Skeletal muscle satellite cell (primary cell): ENCODE results near the gene HOMER1.
A peak's percentile ranks its signal among the peaks of the same experiment; 100 is the strongest.

Source experiments
- H3K27me3 ChIP-seq: 2 replicates; pipeline ENCODE4 v1.7.0; 2013; ENCODE audit warnings: low read length; ENCODE audit not compliant: control insufficient read depth, insufficient read depth
- H3K36me3 ChIP-seq: 2 replicates; pipeline ENCODE4 v1.7.0; 2013; ENCODE audit warnings: mild to moderate bottlenecking, control low read depth, low read length; ENCODE audit not compliant: insufficient read depth
- H3K4me1 ChIP-seq: 2 replicates; pipeline ENCODE4 v1.7.0; 2013; ENCODE audit warnings: low read length; ENCODE audit not compliant: control insufficient read depth, insufficient read depth
- H3K4me2 ChIP-seq: 2 replicates; pipeline ENCODE4 v1.7.0; 2013; ENCODE audit warnings: mild to moderate bottlenecking, low read length
- H3K4me3 ChIP-seq: 2 replicates; pipeline ENCODE4 v1.7.0; 2013; ENCODE audit warnings: low read length
- H3K9ac ChIP-seq: 2 replicates; pipeline ENCODE4 v1.7.0; 2013; ENCODE audit warnings: mild to moderate bottlenecking, low read depth, low read length, moderate library complexity
- H3K9me3 ChIP-seq: replicated peaks from 2 replicates; pipeline ENCODE4 v1.7.0; 2013; ENCODE audit warnings: mild to moderate bottlenecking, control low read depth, low read length

HOMER1 gene

GRCh38 chr5:79503794-79504495, 10.0 kb downstream of the HOMER1 start:
- Histone ChIP-seq H3K4me1 (peaks cover 49% of the 10 kb centered on the region), H3K4me3 (no peak overlapping the region), H3K4me2 (peak overlapping the region; percentile 35), H3K36me3 (no peaks in the 10 kb centered on the region), H3K9ac (peak overlapping the region; percentile 14), H3K27me3 (no peaks in the 10 kb centered on the region), H3K9me3 (no peaks in the 10 kb centered on the region)

- Histone ChIP-seq H3K9me3 (no peaks in the 10 kb centered on the region), H3K4me3 (no peak overlapping the region), H3K27me3 (no peaks in the 10 kb centered on the region), H3K4me1 (peaks cover 30% of the 10 kb centered on the region), H3K9ac (no peak overlapping the region), H3K36me3 (no peaks in the 10 kb centered on the region), H3K4me2 (peak overlapping the region; percentile 55)
Measured at GRCh38 chr5:79499640-79500273, 14.2 kb downstream of the HOMER1 start.

DNA sequence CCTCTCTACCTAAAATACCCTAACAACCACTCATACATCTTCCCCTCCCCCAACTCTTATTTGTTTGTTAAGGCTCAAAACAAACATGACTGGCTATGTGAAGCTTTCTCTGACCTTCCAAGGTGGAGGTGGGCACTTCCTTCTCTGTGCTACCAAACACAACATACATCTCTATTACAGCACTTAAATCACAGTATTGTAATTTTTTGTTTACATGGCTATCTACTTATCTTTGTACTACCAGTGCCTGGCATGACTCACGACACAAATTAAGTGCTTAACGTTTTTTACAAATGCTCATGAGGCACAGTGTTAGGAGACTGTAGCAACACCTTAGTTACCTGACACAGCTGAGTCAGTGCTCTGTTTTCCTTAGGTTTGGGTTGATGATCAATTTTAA, 18.6 kb downstream of the HOMER1 start:
- H3K36me3 ChIP-seq: no peaks in the 10 kb centered on the region
- H3K4me1 ChIP-seq: peaks cover 15% of the 10 kb centered on the region
- H3K4me3 ChIP-seq: no peak overlapping the region
- no peaks in the 10 kb centered on the region for H3K27me3 ChIP-seq
- H3K9ac ChIP-seq: no peak overlapping the region
- no peak overlapping the region for H3K4me2 ChIP-seq
- H3K9me3 ChIP-seq: no peaks in the 10 kb centered on the region

GRCh38 chr5:79493596-79494345, 20.2 kb downstream of the HOMER1 start:
- Histone ChIP-seq H3K4me3 (no peak overlapping the region), H3K4me2 (no peak overlapping the region), H3K4me1 (no peaks in the 10 kb centered on the region), H3K9me3 (no peaks in the 10 kb centered on the region), H3K27me3 (no peaks in the 10 kb centered on the region), H3K9ac (no peak overlapping the region), H3K36me3 (no peaks in the 10 kb centered on the region)

GRCh38 chr5:79491690-79492317, 22.1 kb downstream of the HOMER1 start:
- H3K4me3 ChIP-seq: no peak overlapping the region

DNA sequence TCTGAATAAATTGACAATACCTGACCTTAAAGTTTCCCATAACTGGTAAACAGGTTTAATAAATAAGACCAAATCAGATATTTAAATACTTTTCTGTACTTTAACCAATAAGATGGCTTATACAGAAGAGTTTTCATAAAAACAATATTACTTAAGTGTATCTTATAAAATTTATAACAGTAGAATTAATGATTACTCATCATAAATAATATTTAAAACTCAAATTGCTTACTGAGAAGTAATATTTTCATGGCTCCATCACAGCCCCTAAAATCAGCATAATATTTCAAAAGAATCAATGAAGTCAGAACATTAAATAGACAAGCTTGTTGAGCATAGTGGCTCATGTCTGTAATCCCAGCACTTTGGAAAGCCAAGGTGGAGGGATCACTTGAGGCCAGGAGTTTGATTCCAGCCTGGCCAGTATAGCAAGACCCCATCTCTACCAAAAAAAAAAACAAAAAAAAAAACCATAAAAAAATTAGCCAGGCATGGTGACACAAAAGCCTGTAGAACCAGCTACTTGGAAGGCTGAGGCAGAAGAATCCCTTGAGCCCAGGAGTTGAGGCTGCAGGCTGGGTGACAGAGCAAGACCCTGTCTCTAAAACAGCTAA, 23.5 kb downstream of the HOMER1 start:
- Histone ChIP-seq H3K9ac (no peak overlapping the region), H3K36me3 (no peaks in the 10 kb centered on the region), H3K4me3 (no peak overlapping the region), H3K27me3 (no peaks in the 10 kb centered on the region), H3K4me1 (no peaks in the 10 kb centered on the region), H3K4me2 (no peak overlapping the region), H3K9me3 (no peaks in the 10 kb centered on the region)

More at GRCh38 chr5:79491690-79492317, 22.1 kb downstream of the HOMER1 start:
- Histone ChIP-seq H3K4me1 (no peaks in the 10 kb centered on the region), H3K4me2 (no peak overlapping the region), H3K9ac (no peak overlapping the region), H3K27me3 (no peaks in the 10 kb centered on the region), H3K9me3 (no peaks in the 10 kb centered on the region), H3K36me3 (no peaks in the 10 kb centered on the region)

DNA sequence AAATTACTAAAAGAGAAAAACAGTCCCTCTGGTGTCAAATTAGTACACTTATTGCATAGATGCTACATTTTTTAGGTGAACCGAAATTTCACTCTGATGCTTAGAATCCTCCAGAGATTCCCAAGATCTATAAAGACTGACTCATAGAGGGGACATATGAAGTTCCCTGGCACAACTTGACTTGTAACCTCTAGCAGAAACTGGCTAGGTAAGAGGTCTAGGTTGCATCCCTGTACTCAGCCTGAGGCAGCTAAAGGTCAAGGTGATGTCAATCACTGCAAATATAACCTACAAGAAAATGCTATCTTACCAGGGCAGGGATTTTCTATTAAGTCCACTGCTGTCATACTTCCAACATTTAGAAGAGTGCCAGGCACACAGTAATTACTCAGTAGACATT, 24.2 kb downstream of the HOMER1 start:
- no peaks in the 10 kb centered on the region for H3K9me3 ChIP-seq
- H3K4me1 ChIP-seq: no peaks in the 10 kb centered on the region

DNA sequence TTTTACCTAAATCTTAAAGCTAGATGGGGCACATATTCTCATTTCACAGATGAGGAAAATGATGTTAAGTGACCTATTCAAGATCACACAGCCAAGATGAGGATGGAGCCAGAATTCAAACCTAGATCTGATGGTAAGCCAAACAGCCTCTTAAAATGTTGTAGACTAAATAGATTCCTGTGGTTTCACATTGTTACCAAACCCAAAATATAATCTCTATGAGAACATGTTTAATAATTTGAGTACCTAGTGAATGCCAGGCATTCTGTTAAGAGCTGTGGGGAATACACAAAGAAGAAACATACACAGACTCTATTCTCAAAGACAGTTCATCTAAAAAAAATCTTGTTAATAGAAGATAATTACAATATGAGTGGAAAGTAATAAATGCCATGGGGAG, 25.2 kb downstream of the HOMER1 start:
- no peaks in the 10 kb centered on the region for H3K36me3 ChIP-seq
- H3K4me2 ChIP-seq: no peak overlapping the region
- no peaks in the 10 kb centered on the region for H3K4me1 ChIP-seq
- H3K9ac ChIP-seq: no peak overlapping the region
- no peaks in the 10 kb centered on the region for H3K9me3 ChIP-seq
- no peaks in the 10 kb centered on the region for H3K27me3 ChIP-seq
- H3K4me3 ChIP-seq: no peak overlapping the region

More for the DNA sequence above, 24.2 kb downstream of the HOMER1 start:
- Histone ChIP-seq H3K27me3 (no peaks in the 10 kb centered on the region), H3K9ac (no peak overlapping the region), H3K4me2 (no peak overlapping the region), H3K36me3 (no peaks in the 10 kb centered on the region), H3K4me3 (no peak overlapping the region)

DNA sequence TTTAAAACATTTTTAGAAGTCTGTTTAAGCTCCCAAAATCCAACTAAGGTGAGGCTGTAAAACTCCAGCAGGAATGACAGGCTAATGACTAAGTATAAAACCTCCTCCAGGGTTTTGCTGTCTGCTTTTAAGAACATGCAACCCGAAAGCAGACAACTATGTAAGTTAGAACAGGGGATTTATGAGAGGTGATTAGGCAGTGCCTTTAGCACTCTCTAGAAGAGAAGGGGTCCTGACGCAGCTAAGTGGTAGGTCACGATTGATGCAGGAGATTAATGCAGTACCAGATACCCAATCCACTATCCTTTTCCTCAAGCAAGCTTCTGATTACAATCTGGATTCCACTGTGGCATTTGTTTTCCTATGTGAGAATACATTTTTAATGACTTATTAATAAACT, 25.9 kb downstream of the HOMER1 start:
- Histone ChIP-seq H3K4me1 (no peaks in the 10 kb centered on the region), H3K36me3 (no peaks in the 10 kb centered on the region), H3K4me2 (no peak overlapping the region), H3K4me3 (no peak overlapping the region), H3K9me3 (no peaks in the 10 kb centered on the region), H3K9ac (no peak overlapping the region), H3K27me3 (no peaks in the 10 kb centered on the region)

GRCh38 chr5:79487251-79487650, 26.7 kb downstream of the HOMER1 start:
- no peak overlapping the region for H3K9ac ChIP-seq
- H3K9me3 ChIP-seq: no peaks in the 10 kb centered on the region
- H3K4me1 ChIP-seq: no peaks in the 10 kb centered on the region
- H3K27me3 ChIP-seq: no peaks in the 10 kb centered on the region
- H3K4me2 ChIP-seq: no peak overlapping the region
- no peak overlapping the region for H3K4me3 ChIP-seq
- H3K36me3 ChIP-seq: no peaks in the 10 kb centered on the region

DNA sequence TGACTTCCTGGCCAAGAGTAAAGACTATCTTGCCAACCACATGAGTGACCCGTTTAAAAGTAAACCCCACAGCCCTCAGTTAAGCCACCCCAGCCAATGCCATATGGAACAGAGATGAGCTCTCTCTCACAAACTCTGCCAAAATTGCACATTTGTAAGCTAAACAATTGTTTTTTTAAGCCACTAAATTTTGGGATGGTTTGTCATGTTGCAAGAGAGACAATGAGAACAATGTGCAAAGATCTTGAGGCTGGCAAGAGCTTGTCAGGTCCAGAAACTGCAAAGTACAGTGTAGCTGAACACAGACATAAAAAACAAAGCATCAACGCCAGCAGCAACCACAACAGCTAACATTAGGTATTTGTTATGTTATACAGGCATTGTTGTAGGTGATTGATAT, 27.8 kb downstream of the HOMER1 start:
- Histone ChIP-seq H3K4me2 (no peak overlapping the region), H3K9ac (no peak overlapping the region), H3K4me3 (no peak overlapping the region), H3K4me1 (no peaks in the 10 kb centered on the region), H3K27me3 (no peaks in the 10 kb centered on the region), H3K36me3 (no peaks in the 10 kb centered on the region), H3K9me3 (no peaks in the 10 kb centered on the region)
